Stimulated activated CD4-positive, alpha-beta T cell treated with anti-CD3 and anti-CD28 coated beads, Interleukin-15, amount 100 ng/mL, for 1 hour (primary cell): ENCODE data around the gene ADCY7.

Experiments used
- DNase-seq, 2 donors: peaks; one replicate each; pipeline ENCODE4 v3.0.0-alpha.2; 2020; ENCODE audit warnings: low read depth in 1 of 2, low spot score in 1 of 2

The ADCY7 gene

GRCh38 chr16:50247906-50248608 is 18.3 kb upstream of the ADCY7 start:
- no peak for DNase-seq

- DNase-seq = no peak
These were observed 17.5 kb upstream of the ADCY7 start for GRCh38 chr16:50248845-50249244.

GRCh38 chr16:50251375-50252081 is 14.8 kb upstream of the ADCY7 start:
- DNase-seq = no peak

DNA sequence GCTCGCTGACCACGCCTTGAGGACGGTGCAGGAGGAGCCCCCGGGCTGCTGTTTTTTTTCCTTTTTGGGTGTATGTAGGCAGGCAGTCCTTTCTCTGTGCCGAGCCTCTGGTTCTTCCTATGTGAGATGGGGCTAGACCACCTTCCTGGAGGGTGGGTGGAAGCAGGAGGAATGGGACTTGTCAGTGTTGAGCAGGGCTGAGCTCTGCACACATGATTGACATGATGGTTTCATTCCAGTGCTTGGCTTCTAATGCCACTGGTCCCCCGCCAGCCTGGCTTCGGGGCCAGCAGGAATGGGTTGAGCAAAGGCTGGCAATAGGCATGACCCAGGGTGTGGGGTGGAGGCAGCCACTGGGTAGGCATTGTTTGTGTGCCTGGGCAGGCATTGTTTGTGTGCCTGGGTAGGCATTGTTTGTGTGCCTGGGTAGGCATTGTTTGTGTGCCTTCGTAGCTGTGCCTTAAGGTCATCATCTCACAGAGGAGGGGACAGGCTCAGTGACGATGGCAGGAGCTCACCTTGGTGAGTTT is 14.2 kb upstream of the ADCY7 start:
- DNase-seq = no peak

- DNase-seq = no peak
These were observed 13.4 kb upstream of the ADCY7 start for GRCh38 chr16:50252874-50253513.

DNA sequence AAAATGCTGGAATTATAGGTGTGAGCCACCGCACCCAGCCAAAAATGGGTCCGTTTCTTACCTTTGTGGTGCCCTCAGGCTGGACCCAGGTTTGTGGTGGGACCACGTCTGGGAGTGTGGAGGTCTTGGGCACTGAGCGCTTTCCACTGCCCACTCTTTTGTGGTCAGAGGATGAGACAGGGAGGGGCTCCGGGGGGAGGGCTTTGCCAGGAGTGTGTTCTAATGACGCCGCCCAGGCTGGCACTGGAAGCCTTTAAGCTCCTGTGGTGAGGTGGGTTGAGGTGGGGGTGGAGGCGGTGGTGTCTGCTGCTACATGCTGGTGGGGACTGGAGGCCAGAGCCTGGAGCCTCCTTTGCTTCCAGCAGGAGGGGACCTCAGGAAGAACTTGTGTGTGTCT is 12.8 kb upstream of the ADCY7 start:
- DNase-seq = no peak

GRCh38 chr16:50254072-50254471 is 12.3 kb upstream of the ADCY7 start:
- DNase-seq = no peak

DNA sequence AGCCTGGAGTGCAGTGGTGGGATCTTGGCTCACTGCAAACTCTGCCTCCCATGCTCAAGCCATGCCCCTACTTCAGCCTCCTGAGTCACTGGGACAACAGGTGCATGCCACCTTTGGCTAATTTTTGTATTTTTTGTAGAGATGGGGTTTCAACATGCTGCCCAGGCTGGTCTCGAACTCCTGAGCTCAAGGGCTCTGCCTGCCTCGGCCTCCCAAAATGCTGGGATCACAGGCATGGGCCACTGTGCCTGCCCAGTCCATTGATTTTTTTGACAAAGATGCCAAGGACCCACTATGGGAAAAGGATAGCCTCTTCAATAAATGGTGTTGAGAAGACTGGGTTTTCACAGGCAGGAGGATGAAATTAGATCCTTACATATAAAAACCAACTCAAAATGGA is 10.8 kb upstream of the ADCY7 start:
- DNase-seq = no peak

DNA sequence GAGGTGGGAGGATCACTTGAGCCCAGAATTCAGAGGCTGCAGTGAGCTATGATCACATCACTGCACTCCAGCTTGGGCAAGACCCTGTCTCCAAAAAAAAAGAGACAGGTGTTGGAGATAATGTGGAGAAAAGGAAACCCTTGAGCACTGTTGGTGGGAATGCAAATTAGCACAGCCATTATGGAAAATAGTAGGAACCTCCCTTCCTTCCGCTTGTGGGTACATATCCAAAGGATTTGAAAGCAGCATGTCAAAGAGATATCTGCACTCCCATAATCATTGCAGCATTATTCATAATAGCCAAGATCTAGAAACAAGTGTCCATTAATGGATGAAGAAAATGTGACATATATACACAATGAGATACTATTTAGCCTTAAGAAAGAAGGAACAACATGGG is 9.7 kb upstream of the ADCY7 start:
- DNase-seq = no peak

GRCh38 chr16:50257876-50258275 is 8.5 kb upstream of the ADCY7 start:
- no peak for DNase-seq

DNA sequence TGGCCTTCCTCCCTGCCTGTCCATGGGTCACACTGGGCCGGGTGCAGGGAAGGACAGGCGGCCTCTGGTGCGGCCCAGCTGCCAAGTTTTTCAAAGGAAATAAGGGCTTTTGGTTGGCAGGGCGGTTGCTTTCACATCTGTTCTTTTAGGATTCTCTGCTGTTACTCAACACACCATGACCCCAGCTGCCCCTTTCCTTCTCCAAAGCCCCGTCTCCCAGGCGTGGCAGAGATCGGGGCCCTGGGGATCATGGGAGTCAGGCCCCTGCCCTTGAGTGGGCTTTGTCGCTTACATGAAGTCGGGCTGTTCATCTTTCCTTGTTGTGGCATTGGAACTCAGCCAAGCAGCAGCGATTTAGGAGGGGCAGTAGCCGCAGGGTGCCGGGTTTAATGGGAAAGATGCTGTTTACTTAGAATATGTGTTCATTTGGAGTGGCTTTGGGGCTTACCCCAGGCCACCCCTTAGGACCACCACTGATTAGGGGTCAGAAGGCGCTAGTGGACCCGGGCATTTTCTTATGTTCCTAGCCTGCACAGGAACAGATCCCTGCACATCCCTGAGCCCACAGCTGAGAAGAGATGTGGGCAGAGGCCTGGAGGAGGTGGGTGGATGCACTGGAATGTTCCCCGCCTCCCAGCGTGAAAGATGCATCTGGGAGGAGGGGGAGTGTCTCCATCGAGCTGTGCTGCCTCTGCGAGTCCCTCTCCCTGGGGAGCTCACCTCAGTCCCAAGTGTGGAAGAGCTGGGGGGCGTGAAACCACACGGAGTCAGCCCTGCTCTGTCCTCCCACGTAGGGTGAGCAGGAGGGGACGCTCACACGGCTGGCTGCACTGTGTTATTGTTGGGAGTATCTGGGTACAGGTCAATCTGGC is 6.8 kb upstream of the ADCY7 start:
- DNase-seq = no peak

DNA sequence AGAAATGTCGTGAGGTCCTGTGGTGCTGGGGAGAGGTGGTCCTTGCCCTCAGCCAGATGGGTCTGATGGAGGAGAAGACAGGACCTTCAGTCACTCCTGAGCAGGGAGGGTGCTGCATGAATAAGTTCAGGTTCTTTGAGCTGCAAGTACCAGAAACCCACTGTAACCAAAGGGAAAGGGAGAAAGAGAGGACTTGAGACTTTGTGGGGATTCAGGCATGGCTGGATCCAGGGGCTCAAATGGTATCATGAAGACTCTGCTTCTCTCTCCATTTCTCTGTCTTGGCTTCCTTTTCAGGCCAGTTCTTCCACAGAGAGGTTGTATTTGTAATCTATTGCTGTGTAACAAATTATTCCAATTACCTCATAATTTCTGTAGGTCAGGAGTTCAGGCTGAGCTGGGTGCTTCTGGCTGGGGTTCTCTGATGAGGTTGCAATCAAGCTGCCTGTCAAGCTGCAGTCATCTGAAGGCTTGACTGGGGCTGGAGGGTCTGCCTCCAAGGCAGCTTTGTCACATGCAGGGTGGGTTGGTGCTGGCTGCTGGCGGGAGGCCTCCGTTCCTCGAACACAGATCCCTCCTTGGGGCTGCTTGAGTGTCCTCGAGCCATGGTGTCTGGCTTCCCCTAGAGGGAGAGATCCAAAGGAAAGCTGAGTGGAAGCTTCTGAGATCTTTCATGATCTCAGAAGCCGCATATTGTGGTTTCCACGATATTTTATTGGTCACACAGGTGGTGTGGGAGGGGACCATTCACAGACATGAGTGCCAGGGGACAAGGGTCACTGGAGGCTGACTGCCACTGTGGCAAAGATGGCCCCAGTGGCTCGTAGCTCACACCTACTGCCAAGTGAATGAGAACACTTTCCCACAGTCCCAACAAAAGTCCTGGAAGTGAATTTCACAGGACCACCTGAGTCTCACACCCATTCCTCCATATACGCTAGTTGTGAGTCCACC is 5.9 kb upstream of the ADCY7 start:
- DNase-seq = no peak

DNA sequence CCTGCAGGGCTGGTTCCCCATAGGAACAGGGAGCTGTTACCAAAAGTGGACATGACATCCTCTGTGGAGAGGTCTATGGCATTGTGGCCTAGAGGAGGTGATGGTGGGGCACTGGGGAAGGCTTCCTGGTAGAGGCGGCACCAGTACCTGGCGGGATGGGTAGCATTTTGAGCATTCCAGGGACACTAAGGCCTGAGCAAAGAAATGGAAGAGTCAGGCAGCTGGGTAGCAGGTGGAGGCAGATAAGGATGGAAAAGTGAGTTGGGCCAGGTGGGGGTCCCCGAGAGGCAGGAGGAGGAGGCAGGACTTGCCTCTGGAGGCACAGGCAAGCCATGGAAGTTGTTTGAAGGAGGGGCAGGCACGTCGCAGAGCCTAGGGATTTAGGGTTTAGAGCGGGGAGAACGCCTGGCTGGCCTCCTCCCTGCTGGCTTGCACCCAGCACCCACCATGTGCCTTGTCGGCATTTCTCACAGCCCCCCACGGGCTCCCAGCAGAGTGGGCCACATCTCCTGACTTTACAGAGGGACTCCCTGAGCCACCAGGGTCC is 5.1 kb upstream of the ADCY7 start:
- DNase-seq = no peak

DNA sequence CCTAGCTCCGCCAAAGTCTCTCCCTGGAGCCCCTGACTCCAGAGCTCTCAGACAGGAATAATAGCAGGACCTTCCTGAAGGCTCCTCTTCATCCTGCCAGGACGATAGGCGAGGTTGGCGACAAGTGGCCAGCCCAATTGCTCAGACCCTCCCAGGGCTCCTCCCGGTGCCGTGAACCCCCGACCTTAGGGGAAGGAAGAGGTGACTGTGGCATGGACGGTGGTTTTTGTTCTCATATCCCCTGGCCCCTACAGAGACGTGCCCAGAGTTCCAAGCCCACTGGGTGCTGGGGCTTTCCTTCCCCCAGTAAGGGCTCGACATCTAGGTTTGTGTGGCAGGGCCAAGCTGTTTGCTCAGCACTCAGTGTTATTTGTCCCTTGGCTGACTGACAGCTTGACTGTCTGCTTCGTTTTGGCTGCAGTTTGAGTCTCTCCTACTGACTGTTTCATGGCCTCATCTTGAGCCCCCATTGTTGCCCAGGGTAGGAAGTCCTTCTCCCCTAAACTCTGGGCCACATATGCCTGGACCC is 4.6 kb upstream of the ADCY7 start:
- DNase-seq = no peak

DNA sequence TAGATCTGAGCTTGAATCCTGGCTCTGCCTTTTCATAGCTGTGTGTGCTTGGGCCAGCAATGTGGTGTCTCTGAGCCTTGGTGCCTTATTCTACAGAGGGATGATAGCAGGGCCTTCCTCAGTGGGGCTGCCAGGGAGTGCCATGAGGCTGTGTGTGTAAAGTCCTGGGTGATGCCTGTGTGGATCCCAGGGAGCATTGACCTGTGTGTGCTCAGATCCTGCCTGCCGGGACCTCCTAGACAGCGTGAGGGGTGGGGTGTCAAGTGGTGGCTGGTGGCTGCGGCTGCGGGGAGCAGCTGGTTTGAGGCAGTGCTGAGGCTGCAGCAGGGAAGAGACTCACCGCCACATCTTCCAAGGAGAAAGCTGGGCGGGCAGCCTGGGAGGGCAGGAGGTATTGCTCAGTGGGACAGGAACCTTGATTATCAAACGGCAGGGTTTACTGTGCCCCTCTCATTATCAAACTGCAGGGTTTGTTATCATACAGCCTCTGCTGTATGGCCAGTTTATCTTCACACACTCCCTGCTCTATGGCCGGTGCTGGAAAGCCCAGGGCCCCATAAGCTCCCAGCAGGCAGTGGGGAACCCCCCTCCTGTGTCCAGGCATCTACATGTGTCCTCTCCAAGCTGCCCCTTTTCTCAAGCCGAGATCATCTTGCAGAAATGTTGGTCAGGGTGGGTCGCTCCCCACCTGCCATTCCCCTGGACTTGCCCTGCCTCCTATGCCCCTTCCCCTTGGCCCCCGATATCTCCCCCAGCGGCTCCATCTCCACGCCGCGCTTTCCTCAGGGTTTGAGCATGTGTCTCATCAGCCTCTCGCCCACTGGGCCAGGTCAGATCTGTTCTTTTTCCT is 3.1 kb upstream of the ADCY7 start:
- no peak for DNase-seq

- no peak for DNase-seq
These were observed 2.1 kb upstream of the ADCY7 start for GRCh38 chr16:50263940-50264929.

DNA sequence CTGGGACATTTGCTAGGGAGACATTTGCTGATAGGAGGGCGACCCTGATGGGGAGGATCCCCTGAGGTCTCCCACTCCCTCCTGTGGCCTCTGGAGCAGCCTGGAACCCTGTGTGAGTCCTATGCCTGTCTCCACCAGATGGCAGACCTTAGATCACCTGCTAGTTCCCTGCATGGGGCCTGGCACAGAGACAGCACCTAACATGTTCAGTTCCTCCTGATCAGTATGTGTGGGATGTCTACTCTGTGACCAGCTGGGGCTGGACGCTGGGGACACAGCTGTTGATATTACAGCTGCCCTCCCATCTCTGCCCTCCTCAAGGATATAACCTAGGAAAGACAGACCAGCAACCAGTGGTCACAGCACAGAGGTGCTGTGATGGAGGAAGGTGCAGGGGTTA is 1.1 kb upstream of the ADCY7 start:
- DNase-seq = no peak
